HG02763 (cell line): Measurements from ENCODE around the gene MTG1.
"Not testable (repeated sequence)": the region's sequence is repeated elsewhere in the genome, so short reads cannot be mapped to it uniquely, and the experiment has no call there.

Experiments
- ATAC-seq: cut with Tn5 transposase; IDR thresholded peaks from one replicate; pipeline ENCODE4 v1.9.1; 2021; ENCODE audit warnings: mild to moderate bottlenecking, moderate library complexity; ENCODE audit not compliant: unreplicated experiment

MTG1 gene

GRCh38 chr10:133358925-133359310, 35.0 kb upstream of the MTG1 start:
- ATAC-seq, result no peak

GRCh38 chr10:133359554-133359971, 34.4 kb upstream of the MTG1 start:
- no peak for ATAC-seq

GRCh38 chr10:133359972-133360610, 33.9 kb upstream of the MTG1 start:
- ATAC-seq, result no peak

- no peak for ATAC-seq
Measured at GRCh38 chr10:133361227-133361626, 32.7 kb upstream of the MTG1 start.

GRCh38 chr10:133361773-133362441, 32.0 kb upstream of the MTG1 start:
- no peak for ATAC-seq

DNA sequence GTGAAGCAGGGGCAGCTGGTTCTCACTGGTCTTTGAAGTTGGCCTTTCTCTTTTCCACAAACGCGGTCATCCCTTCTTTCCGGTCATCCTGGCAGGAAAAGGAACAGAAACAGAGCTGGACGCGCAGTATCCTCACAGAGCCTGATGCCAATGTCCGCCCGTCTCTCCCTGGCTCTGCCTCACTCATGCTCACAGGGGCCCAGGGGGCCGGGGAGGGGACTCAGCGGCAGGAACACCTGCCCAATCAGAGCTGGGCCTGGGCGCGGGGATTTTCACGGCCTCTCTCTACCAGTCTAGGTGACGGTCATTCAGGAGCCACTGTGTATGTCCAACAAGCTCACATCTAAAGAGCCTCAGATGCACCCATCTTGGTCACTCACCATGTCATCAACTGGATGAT, 31.1 kb upstream of the MTG1 start:
- no peak for ATAC-seq

GRCh38 chr10:133364645-133365431, 29.1 kb upstream of the MTG1 start:
- no peak for ATAC-seq

- no peak for ATAC-seq
Measured at GRCh38 chr10:133365461-133366129, 28.4 kb upstream of the MTG1 start.

- no peak for ATAC-seq
Measured at GRCh38 chr10:133366130-133366478, 27.9 kb upstream of the MTG1 start.

GRCh38 chr10:133366751-133367150, 27.2 kb upstream of the MTG1 start:
- no peak for ATAC-seq

- ATAC-seq, result not testable (repeated sequence)
Measured at GRCh38 chr10:133367461-133367860, 26.5 kb upstream of the MTG1 start.

GRCh38 chr10:133368153-133368552, 25.8 kb upstream of the MTG1 start:
- no peak for ATAC-seq

GRCh38 chr10:133370030-133370786, 23.7 kb upstream of the MTG1 start:
- ATAC-seq, result no peak

GRCh38 chr10:133372507-133372906, 21.4 kb upstream of the MTG1 start:
- ATAC-seq, result no peak

- ATAC-seq, result peak; percentile 93
Measured at GRCh38 chr10:133373174-133374090, 20.5 kb upstream of the MTG1 start, which contains the start of gene ECHS1. ECHS1 (minus strand) TSS chr10:133373354; CDS start chr10:133373333, 21 bp downstream.

- no peak for ATAC-seq
Measured at GRCh38 chr10:133375357-133376115, 18.4 kb upstream of the MTG1 start.

GRCh38 chr10:133376183-133376582, 17.8 kb upstream of the MTG1 start:
- ATAC-seq, result not testable (repeated sequence)

DNA sequence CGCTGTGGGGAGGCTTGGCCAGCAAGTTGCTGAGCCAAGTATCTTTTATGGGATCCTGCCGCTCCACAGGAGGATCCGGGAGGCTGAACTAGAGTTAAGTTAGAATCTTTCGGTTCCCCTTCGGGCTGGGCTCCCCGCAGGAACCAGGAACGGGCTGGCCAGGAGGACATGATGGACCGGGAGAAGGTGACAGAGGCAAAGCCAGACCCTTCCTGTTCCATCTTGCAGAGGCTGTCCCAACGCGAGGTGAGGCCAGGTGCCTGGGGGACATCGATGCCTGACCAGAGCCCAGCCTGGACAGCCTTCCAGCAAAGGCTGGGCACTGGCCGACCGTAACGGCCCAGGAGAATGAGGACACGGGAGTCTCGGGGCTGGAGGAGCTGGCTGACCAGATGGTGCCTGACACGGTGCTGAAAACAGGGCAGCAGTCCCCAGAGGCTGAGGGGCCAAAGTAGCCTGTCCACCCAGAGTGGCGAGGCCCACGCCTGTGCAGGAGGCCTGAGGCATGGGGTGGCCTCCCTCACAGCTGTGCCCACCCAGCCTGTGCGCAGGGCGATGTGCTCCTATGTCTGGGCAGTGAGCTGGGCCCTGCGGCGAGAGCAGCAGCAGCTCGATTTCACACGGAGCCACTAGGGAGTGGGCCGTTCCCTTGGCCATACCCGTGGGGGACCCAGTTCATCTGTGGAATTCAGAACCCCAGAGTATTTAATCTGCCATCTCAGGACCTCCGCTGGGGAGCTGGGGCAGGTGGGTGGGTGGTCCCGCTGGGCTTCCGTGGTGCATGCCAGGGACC, 16.7 kb upstream of the MTG1 start:
- ATAC-seq, result no peak
